ENCODE results near the gene CDH23. TPM values are rescaled to one million over a fixed set of nuclear protein-coding genes. Genes with fewer than 3 reads are reported as not detected.

CDH23 gene
- total RNA-seq, 1 experiment from 2014 or later = 0.34 TPM

- H3K9me3 Mint-ChIP-seq (ENCODE audit: unreplicated experiment) = no peaks in the 10 kb centered on the region
- no peak overlapping the region for H3K4me3 ChIP-seq (ENCODE audit: low read depth, low read length)
- DNase-seq = no peak
- no peaks in the 10 kb centered on the region for H3K27me3 Mint-ChIP-seq (ENCODE audit: insufficient read depth, unreplicated experiment)
- POLR2A ChIA-PET = no interaction called here
- H3K4me1 ChIP-seq = peaks cover 7% of the 10 kb centered on the region
- CTCF ChIA-PET = interaction anchor here (1.0 kb wide), 1 partner anchor 198 kb away, joined by 5 read pairs; the partner anchor contains the start of gene SLC29A3
- H3K9me3 ChIP-seq = no peaks in the 10 kb centered on the region
- H3K27me3 ChIP-seq (replicated peaks; ENCODE audit: control insufficient read depth, insufficient read depth, low read length) = no peaks in the 10 kb centered on the region
- H3K4me3 Mint-ChIP-seq (ENCODE audit: unreplicated experiment) = no peak overlapping the region
- H3K27ac Mint-ChIP-seq (ENCODE audit: unreplicated experiment) = no peak overlapping the region
- H3K36me3 Mint-ChIP-seq (ENCODE audit: insufficient read depth, unreplicated experiment) = no peaks in the 10 kb centered on the region
- BruUV-seq (replicated peaks) = no TSS peak
- no peak for TF ChIP-seq CTCF (IDR thresholded peaks at IDR 0.05; ENCODE audit: insufficient read depth in 1 of 2, low read depth in 1 of 2, low read length in 1 of 2, severe bottlenecking in 1 of 2, unreplicated experiment in 1 of 2)
- H3K4me1 Mint-ChIP-seq (ENCODE audit: low read depth, unreplicated experiment) = peaks cover 8% of the 10 kb centered on the region
- intact Hi-C loops (cut with micrococcal nuclease; ENCODE audit: unreplicated experiment) = no loop called here
- no peaks in the 10 kb centered on the region for H3K36me3 ChIP-seq (ENCODE audit: control insufficient read depth, insufficient read depth, low read length)
These were observed 120.8 kb downstream of the CDH23 start for GRCh38 chr10:71517298-71518169.

GRCh38 chr10:71520042-71520441 lies 123.3 kb downstream of the CDH23 start:
- H3K27ac Mint-ChIP-seq (ENCODE audit: unreplicated experiment) = no peak overlapping the region
- H3K4me1 ChIP-seq = peaks cover 4% of the 10 kb centered on the region
- intact Hi-C loops (cut with micrococcal nuclease; ENCODE audit: unreplicated experiment) = no loop called here
- no peaks in the 10 kb centered on the region; the same call in 1 of the 2 replicates for H3K27me3 ChIP-seq (replicated peaks; ENCODE audit: control insufficient read depth, insufficient read depth, low read length)
- no peaks in the 10 kb centered on the region for H3K9me3 ChIP-seq
- BruUV-seq (replicated peaks) = no TSS peak
- ChIA-PET CTCF (interaction anchor here (1.1 kb wide), 1 partner anchor 186 kb away, joined by 3 read pairs; no protein-coding TSS in a partner anchor), POLR2A (no interaction called here)
- no peaks in the 10 kb centered on the region for H3K9me3 Mint-ChIP-seq (ENCODE audit: unreplicated experiment)
- H3K27me3 Mint-ChIP-seq (ENCODE audit: insufficient read depth, unreplicated experiment) = no peaks in the 10 kb centered on the region
- H3K36me3 Mint-ChIP-seq (ENCODE audit: insufficient read depth, unreplicated experiment) = no peaks in the 10 kb centered on the region
- no peaks in the 10 kb centered on the region for H3K4me1 Mint-ChIP-seq (ENCODE audit: low read depth, unreplicated experiment)
- no peak overlapping the region for H3K4me3 ChIP-seq (ENCODE audit: low read depth, low read length)
- H3K4me3 Mint-ChIP-seq (ENCODE audit: unreplicated experiment) = no peak overlapping the region
- no peak for DNase-seq
- H3K36me3 ChIP-seq (ENCODE audit: control insufficient read depth, insufficient read depth, low read length) = no peaks in the 10 kb centered on the region
- TF ChIP-seq CTCF (IDR thresholded peaks at IDR 0.05; ENCODE audit: insufficient read depth in 1 of 2, low read depth in 1 of 2, low read length in 1 of 2, severe bottlenecking in 1 of 2, unreplicated experiment in 1 of 2) = no peak

- no peak for DNase-seq
- peaks cover 12% of the 10 kb centered on the region for H3K4me1 ChIP-seq
- Mint-ChIP-seq H3K9me3 (ENCODE audit: unreplicated experiment) (no peaks in the 10 kb centered on the region), H3K36me3 (ENCODE audit: insufficient read depth, unreplicated experiment) (peaks cover 6% of the 10 kb centered on the region), H3K4me3 (ENCODE audit: unreplicated experiment) (no peak overlapping the region), H3K27me3 (ENCODE audit: insufficient read depth, unreplicated experiment) (no peaks in the 10 kb centered on the region), H3K4me1 (ENCODE audit: low read depth, unreplicated experiment) (no peaks in the 10 kb centered on the region), H3K27ac (ENCODE audit: unreplicated experiment) (no peak overlapping the region)
- H3K36me3 ChIP-seq (ENCODE audit: control insufficient read depth, insufficient read depth, low read length) = no peaks in the 10 kb centered on the region
- intact Hi-C loops (cut with micrococcal nuclease; ENCODE audit: unreplicated experiment) = loop anchor here (1.0 kb wide), 2 partner anchors 49 to 187 kb away; no protein-coding TSS in a partner anchor
- H3K4me3 ChIP-seq (ENCODE audit: low read depth, low read length) = no peak overlapping the region
- BruUV-seq (replicated peaks) = no TSS peak
- no peaks in the 10 kb centered on the region; the same call in 1 of the 2 replicates for H3K27me3 ChIP-seq (replicated peaks; ENCODE audit: control insufficient read depth, insufficient read depth, low read length)
- no peaks in the 10 kb centered on the region for H3K9me3 ChIP-seq
- POLR2A ChIA-PET = no interaction called here
- CTCF ChIA-PET = interaction anchor here (0.7 to 3.6 kb wide), 17 partner anchors 9 to 208 kb away, joined by 3 to 32 read pairs (median 5); partner anchors contain the start of gene CDH23
- TF ChIP-seq CTCF (IDR thresholded peaks at IDR 0.05; ENCODE audit: insufficient read depth in 1 of 2, low read depth in 1 of 2, low read length in 1 of 2, severe bottlenecking in 1 of 2, unreplicated experiment in 1 of 2) = no peak
These were observed 125.1 kb downstream of the CDH23 start for GRCh38 chr10:71521504-71522441.

Data from Caco-2 (cell line).